Activated naive CD4-positive, alpha-beta T cell treated with anti-CD3 and anti-CD28 coated beads, Interleukin-2, amount 50 U/mL, for 72 hours (primary cell): ENCODE measurements around the gene SMIM38. TPM values are rescaled to one million over a fixed set of nuclear protein-coding genes. Genes with fewer than 3 reads are reported as not detected.

Source experiments
- ATAC-seq, 2 donors: fragments of 150-1000 bp; cut with Tn5 transposase; 2 replicates each; pipeline ENCODE4 v1.10.0; 2021; ENCODE audit warnings: mild to moderate bottlenecking in 2 of 2, moderate library complexity in 2 of 2
- DNase-seq, 2 donors: peaks; one replicate each; pipeline ENCODE4 v3.0.0; 2021 to 2022; ENCODE audit warnings: low spot score in 2 of 2
- H3K27ac Mint-ChIP-seq, 2 donors: one replicate each; pipeline ENCODE4 v1.8.0; 2022; ENCODE audit warnings: mild to moderate bottlenecking in 2 of 2, mixed read lengths in 2 of 2
- H3K36me3 Mint-ChIP-seq, 2 donors: one replicate each; pipeline ENCODE4 v1.8.0; 2022; ENCODE audit warnings: mixed read lengths in 2 of 2
- H3K9me3 Mint-ChIP-seq, 2 donors: one replicate each; pipeline ENCODE4 v1.8.0; 2022; ENCODE audit warnings: mixed read lengths in 2 of 2
- total RNA-seq, 2 donors: library from RNA; stranded (reverse); gene quantifications; one replicate each; pipeline ENCODE4 v1.2.3, GENCODE V29; 2022

Gene SMIM38
- total RNA-seq, 2 donors from 2014 or later = 0.71 to 1.1 TPM

DNA sequence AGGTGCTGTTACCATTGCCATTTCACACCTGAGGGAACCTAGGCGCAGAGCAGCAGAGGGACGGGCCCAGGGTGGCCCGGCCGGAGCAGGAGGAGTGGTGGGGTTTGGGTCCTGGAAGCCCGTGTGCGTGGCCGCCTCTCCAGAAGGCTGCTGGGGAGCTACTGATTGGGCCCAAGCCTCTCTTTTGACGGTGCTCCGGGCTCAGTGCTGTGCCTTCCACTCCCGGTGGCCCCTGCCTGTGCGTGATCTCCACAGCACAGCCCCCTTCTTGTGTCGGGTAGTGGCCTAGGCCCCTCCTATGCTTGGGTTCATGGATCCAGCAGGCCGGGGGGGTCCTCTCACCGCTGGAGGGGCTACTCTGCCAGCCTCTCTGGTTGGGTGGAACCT lies 41.0 kb downstream of the SMIM38 start:
- H3K36me3 Mint-ChIP-seq = no peaks in the 10 kb centered on the region
- peaks cover 11% of the 10 kb centered on the region in 2 donors for H3K9me3 Mint-ChIP-seq
- DNase-seq = no peak
- ATAC-seq = no peak
- H3K27ac Mint-ChIP-seq = no peak overlapping the region

DNA sequence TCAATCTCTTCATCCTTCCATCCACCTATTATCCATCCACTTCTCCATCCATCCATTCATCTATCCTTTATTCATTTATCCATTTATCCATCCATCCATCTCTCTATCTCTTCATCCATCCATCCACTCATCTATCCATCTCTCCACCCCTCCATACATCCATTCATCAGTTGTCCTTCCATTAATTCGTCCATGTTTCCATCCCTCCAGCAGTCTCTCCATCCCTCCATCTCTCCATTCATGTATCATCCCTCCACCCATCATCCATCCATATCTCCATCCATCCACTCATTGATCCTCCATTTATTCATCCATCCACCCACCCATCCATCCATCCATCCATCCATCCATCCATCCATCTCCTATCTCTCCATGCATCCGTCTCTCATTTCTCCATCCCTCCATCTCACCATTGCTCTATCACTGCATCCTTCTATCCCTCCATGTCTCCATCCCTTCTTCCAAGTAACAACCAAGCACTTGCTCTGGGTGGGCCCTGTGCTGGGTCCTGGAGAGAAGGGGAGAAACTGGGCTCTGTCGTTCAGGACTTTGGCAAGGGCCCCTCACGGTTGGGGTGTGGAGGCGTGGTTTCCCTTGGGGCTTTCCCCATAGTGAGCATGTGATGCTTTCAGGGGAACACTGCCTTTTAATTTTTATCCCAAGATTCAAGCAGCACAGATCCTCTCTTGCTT lies 43.3 kb downstream of the SMIM38 start:
- DNase-seq (no peak), ATAC-seq (no peak)
- Mint-ChIP-seq H3K27ac (no peak overlapping the region), H3K36me3 (no peaks in the 10 kb centered on the region), H3K9me3 (peaks cover 11% of the 10 kb centered on the region in 2 donors)

DNA sequence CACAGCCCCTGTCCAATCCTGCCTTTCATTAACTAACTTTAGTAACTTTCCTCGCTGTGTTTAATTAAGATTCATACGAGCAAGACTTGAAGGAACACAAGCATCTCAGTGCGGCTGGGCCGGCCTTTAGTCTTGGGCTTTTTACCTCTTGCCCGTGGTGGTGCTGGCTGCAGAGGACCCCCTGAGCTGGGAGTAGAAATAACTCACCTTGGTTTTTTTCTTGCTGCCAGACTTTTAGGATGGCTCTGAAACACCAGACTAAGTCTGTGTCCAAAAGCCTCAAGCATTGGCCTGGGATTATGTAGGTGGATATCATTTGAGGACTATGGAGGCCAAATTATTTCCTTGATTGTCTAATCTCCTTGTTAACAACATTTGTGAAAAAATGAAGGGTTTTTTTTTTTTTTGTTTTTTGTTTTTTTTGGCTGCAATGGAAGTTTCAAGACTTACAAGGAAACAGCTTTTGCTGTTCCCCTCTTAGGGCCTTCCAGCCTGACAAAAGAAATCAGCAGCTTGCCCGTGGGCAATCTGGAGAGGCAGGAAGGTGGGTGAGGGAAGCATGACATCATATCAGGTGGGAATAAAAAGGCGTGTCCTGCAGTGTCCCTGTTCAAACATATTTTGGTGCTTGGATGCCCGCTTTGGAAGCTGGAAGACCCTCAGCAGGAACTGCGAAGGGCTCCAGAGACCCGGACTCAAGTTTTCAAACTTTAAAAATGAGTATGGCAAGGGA lies 44.0 kb downstream of the SMIM38 start:
- no peaks in the 10 kb centered on the region for H3K36me3 Mint-ChIP-seq
- no peak for ATAC-seq
- H3K9me3 Mint-ChIP-seq = peaks cover 4 to 5% of the 10 kb centered on the region in 2 donors
- peak in 1 of 2 donors; percentile 20 for DNase-seq
- H3K27ac Mint-ChIP-seq = no peak overlapping the region

DNA sequence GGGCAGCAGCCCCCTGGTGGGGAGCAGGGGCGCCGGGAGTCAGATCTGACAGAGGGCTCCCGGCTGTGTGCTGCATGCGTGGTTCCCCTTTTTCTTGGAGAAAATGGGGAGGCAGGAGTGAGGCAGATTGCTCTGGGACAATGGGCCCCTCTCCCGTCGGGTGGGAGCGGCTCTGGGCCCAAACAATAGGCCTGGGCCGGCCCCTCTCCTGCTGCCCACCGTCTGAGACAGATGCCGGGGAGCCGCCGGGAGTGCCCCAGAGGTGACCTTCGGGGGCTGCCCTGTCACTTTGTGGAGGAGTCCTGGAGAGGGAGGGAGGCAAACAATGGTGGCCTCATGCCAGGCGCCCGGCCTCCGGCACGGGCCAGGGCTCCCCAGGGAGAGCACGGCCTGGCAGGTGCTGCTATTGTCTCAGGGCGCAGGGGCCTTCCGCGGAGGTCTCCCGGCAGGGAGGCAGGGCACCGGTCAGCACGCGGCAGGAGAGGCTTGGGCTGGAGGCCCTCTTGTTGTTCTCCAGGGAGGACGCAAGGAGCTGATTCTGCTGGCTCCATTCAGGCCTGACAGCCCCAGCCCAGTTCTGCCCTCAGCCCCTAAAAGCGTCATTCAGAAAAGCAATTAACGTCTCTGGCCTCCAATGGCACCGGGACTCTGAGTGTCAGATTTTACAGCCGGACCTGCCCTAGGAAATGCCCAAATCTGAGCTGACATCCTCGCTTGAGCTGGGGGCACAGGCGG lies 44.8 kb downstream of the SMIM38 start:
- no peaks in the 10 kb centered on the region for H3K9me3 Mint-ChIP-seq
- ATAC-seq = no peak
- peak in 1 of 2 donors; percentile 38 for DNase-seq
- no peak overlapping the region for H3K27ac Mint-ChIP-seq
- H3K36me3 Mint-ChIP-seq = no peaks in the 10 kb centered on the region

DNA sequence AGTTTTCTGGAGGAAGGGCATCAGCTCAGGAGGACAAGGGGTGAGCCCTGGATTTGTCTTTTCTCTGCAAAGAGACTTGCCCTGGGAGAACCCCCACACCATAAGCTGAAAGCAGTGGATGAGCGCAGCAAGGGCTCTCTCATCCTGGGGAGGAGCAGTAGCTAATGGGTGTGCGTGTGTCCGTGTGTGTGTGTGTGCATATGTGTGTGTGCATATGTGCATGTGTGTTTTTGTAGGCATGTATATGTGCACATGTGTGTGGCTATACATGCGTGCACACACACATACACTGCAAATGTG lies 45.3 kb downstream of the SMIM38 start:
- H3K36me3 Mint-ChIP-seq = no peaks in the 10 kb centered on the region
- DNase-seq = peak in 1 of 2 donors; percentile 35
- no peak for ATAC-seq
- H3K9me3 Mint-ChIP-seq = no peaks in the 10 kb centered on the region
- no peak overlapping the region for H3K27ac Mint-ChIP-seq

DNA sequence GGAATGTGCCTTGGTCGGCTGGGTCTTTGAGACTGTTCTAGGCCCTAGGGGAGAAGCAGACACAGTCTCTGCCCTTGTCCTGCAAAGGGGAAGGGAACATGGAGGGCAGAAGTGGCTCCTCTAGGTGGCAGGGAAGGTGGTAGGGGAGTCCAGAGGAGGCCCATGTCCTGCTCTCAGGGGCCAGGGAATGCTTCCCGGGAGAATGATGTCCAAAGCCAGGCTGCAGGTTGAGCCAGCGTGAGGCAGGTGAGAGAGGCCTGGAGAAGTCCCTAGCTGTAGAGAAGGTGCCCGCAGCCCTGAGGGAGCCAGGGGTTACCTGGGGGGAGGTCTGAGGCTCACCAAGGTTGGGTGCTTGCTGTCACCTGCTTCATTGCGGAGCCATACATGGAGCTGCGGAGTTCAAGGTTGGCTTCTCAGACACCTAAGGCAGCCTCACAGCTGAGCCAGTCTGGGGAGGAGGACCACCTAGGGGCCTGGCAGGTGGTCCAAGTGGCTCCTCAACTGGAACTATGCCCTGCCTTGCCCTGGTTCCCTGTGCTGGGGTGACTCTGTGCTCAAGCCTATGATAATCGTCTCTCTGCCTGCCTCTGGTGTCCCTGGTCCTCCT lies 46.1 kb downstream of the SMIM38 start:
- Mint-ChIP-seq H3K9me3 (no peaks in the 10 kb centered on the region), H3K36me3 (no peaks in the 10 kb centered on the region), H3K27ac (no peak overlapping the region)
- ATAC-seq = no peak
- peak in 1 of 2 donors; percentile 49 for DNase-seq

DNA sequence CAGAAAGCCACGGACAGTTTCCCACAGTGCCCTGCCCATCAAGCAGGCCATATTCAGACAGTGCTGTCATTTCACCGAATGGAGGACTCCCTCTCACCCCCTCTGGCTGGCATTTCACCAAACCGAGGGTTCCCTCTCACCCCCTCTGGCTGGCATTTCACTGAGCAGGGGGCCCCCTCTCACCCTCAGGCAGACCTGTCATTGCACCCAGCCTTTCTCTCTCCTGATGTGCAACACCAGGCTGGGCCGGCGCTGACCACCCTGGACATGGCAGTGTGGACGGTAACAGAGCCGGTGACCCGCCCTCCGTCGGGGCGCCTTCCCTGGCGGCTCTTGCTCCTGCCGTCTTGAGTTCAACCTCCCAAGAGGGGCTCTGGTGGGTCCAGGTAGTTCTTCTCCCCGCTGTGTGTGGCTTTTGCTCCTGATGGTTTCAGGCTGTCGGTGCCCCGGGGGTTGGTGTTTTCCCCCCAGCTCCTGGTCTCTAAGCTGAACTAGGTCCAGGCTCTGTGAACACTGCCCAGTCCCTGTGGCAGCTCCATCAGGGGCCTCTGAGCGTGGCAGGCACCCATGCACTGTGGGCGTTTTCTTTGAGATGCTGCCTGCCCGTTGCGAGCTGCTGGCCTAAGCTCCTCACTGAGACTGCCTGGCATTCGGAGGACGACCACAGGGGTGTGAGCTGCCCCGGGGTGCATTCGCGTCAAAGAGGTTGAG lies 46.9 kb downstream of the SMIM38 start:
- Mint-ChIP-seq H3K36me3 (no peaks in the 10 kb centered on the region), H3K9me3 (no peaks in the 10 kb centered on the region)
- DNase-seq = peak in 1 of 2 donors; percentile 53

DNA sequence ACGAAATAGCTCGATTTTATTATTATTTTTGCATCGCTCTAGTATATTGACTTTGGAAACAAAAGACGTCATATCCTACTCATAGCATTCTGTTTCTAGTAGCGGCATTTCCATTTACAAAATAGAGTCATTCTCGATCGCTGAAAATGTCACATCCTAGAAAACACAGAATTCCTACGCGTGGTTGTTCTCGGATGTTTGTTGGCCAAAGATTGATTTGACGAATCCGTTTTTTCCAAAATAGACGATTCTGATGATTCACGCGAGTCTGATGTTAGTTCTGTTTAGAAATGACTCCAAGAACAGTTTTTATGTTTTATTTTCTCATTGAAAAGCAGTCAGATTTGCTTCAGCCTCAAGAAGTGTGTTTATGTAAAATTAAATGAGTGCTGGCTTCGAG lies 47.6 kb downstream of the SMIM38 start:
- ATAC-seq = no peak
- H3K9me3 Mint-ChIP-seq = peaks cover 0 to 2% of the 10 kb centered on the region in 2 donors
- peaks cover 2 to 4% of the 10 kb centered on the region in 2 donors for H3K36me3 Mint-ChIP-seq
- no peak overlapping the region for H3K27ac Mint-ChIP-seq
- no peak for DNase-seq

More for the DNA sequence above, 46.9 kb downstream of the SMIM38 start:
- no peak for ATAC-seq
- H3K27ac Mint-ChIP-seq = no peak overlapping the region

DNA sequence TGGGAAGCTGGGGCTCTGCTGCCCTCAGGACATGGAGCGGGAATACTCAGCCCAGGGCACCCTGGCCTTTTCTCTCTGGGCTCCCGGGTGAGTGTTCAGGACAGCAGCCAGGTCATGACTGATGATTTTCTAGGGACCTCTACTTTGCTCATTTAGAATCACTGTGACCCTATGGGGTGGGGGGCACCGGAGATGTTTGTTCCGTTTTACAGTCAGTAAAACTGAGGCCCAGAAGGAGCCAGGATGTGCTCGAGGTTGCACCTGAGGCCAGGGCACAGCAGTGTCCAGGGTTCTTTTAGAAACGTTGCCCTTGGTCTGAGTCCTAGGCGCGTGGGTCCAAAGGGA lies 48.1 kb downstream of the SMIM38 start:
- Mint-ChIP-seq H3K9me3 (peaks cover 0 to 5% of the 10 kb centered on the region in 2 donors), H3K36me3 (peaks cover 5 to 6% of the 10 kb centered on the region in 2 donors)

DNA sequence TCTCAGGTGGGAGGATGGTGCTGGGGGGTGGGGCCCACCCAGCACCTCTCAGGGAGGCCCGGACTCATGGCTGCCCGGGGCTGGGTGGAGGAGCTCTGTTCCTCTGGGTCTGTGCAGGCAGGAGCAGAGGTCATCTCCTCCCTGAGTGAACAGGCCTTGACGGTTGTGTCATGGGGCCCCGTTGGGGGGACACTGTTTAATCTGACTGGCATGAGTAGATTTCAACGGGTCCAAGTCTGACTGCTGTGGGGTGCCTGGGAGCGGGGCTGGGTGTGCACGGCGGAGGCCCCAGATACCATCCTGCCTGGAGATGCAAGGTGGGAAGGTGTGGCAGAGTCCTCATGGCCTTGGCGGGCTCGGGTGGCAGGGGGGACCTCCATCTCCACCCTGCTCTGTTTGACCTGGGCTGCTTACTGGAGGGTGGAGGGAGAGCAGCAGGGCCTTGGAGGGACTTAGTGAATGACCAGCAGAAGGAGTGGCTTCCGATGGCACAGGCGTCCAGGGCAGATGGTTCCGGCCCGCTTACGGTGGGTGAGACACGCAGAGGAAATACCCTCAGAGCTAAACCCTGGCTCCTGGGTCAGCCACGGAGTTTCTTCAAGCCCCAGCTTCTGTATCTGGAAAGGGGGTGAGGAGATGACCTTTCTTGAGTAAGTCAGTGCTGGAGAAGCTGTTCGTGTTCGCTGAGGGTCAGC lies 48.7 kb downstream of the SMIM38 start:
- Mint-ChIP-seq H3K9me3 (peaks cover 0 to 5% of the 10 kb centered on the region in 2 donors), H3K27ac (no peak overlapping the region), H3K36me3 (peaks cover 5 to 6% of the 10 kb centered on the region in 2 donors)
- ATAC-seq (no peak), DNase-seq (peak in 1 of 2 donors; percentile 34)

More for the DNA sequence above, 48.1 kb downstream of the SMIM38 start:
- ATAC-seq = no peak
- no peak overlapping the region for H3K27ac Mint-ChIP-seq
- peak in 1 of 2 donors; percentile 11 for DNase-seq

DNA sequence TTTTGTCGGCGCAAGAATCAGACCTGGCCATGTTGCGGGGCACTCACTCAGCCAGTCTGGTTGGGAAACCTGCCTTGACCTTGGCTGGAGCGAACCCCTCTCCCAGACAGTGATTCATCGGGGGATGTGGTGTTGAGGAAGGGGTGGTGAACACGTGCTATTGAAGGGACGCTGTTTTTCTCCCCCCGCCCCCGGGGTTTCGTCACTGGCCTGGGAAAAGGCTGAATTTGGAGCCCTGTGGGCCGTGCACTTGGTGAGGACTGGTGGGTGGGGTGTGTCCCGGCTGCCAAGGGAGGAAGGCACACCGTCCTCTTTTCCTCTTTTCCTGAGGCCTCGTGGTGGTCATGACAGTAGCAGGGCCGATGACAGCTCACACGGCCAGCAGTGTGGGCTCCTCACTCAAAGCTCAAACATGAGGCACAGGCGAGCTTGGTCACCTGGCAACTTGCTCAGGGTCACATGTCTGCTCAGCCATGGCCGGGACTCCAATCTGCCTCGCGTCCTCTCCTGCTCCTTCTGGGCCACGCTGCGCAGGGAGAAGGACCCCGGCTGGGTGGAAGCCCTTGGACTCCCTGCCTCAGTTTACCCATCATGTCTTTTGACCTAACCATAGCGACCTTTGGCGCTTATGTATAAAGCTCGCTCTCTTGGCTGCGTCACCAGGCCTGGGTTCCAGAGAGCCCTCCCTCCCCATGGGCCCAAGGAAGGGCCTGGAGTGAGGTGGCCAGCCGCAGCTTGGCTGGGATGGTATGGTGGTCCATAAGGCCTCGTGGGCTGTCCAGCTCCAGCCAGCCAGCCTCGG lies 49.4 kb downstream of the SMIM38 start:
- Mint-ChIP-seq H3K36me3 (peaks cover 5 to 6% of the 10 kb centered on the region in 2 donors), H3K9me3 (peaks cover 0 to 5% of the 10 kb centered on the region in 2 donors), H3K27ac (no peak overlapping the region)
- peak in 1 of 2 donors; percentile 49 for DNase-seq
- ATAC-seq = no peak

Other genes with a start within 250 kb of the SMIM38 start
- gene MRGPRD, start 174.9 kb upstream of the SMIM38 start, total RNA-seq = not detected
- not detected for gene MRGPRF, start 142.7 kb upstream of the SMIM38 start, total RNA-seq
- gene TPCN2, start 107.0 kb upstream of the SMIM38 start, total RNA-seq = 10 to 100 TPM in 1 of 2 donors, 1 to 10 TPM in 1; 8.7 to 13.9 TPM
- gene MYEOV, start 138.2 kb downstream of the SMIM38 start, total RNA-seq = not detected